ENCODE results near the gene LURAP1L.

- TF ChIP-seq CTCF (IDR thresholded peaks at IDR 0.05) (no peak), EP300 (IDR thresholded peaks at IDR 0.05) (no peak), POLR2A (IDR thresholded peaks at IDR 0.05) (no peak)
These were observed 48.0 kb upstream of the LURAP1L start for GRCh38 chr9:12726795-12727194.

Data from ovary (tissue), 3 donors.